ENCODE results near the gene CRIP1. TPM values are rescaled to one million over a fixed set of nuclear protein-coding genes. Genes with fewer than 3 reads are reported as not detected.

Gene CRIP1
- total RNA-seq, 1 donor from 2014 or later = 7.0 TPM

DNA sequence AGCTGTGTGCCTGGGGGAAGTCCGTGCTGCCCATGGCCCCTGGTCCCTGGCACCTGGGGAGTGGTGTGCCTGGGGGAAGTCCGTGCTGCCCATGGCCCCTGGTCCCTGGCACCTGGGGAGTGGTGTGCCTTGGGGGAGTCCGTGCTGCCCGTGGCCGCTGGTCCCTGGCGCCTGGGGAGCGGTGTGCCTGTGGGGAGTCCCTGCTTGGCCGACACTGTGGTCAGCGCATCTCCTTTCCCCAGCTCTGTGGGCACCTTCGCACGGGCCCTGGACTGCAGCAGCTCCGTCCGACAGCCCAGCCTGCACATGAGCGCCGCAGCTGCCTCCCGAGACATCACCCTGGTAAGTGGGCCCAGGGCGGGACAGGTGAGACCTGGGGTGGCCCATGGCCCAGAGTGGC lies 26.6 kb upstream of the CRIP1 start:
- DNase-seq (ENCODE audit: low read depth) = no peak
- no peak overlapping the region for H3K4me3 ChIP-seq (ENCODE audit: low read depth, low read length)
- no peak for TF ChIP-seq CTCF (conservative IDR thresholded peaks at IDR 0.05; ENCODE audit: low read depth, low read length)

- no peak overlapping the region for H3K4me3 ChIP-seq (ENCODE audit: low read depth, low read length)
- TF ChIP-seq CTCF (conservative IDR thresholded peaks at IDR 0.05; ENCODE audit: low read depth, low read length) = no peak
- DNase-seq (ENCODE audit: low read depth) = no peak
Measured at GRCh38 chr14:105460616-105461015, 26.1 kb upstream of the CRIP1 start.

GRCh38 chr14:105461903-105462302 lies 24.8 kb upstream of the CRIP1 start:
- no peak overlapping the region for H3K4me3 ChIP-seq (ENCODE audit: low read depth, low read length)
- no peak for DNase-seq (ENCODE audit: low read depth)
- TF ChIP-seq CTCF (conservative IDR thresholded peaks at IDR 0.05; ENCODE audit: low read depth, low read length) = no peak

DNA sequence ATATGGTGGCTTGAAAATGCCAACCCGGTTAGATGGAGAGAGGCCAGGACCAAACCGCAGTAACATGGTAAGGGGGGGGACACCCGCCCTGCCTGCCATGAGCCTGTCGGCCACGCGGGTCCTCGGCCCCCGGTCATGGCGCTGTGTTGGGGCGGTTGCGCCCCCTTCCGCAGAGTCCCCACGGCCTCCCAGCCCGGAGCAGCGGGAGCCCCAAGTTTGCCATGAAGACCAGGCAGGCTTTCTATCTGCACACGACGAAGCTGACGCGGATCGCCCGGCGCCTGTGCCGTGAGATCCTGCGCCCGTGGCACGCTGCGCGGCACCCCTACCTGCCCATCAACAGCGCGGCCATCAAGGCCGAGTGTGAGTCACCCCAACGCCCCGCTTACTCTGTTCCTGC lies 22.2 kb upstream of the CRIP1 start:
- H3K4me3 ChIP-seq (ENCODE audit: low read depth, low read length) = no peak overlapping the region
- no peak for TF ChIP-seq CTCF (conservative IDR thresholded peaks at IDR 0.05; ENCODE audit: low read depth, low read length)
- DNase-seq (ENCODE audit: low read depth) = no peak

GRCh38 chr14:105465209-105466031 lies 21.3 kb upstream of the CRIP1 start:
- TF ChIP-seq CTCF (conservative IDR thresholded peaks at IDR 0.05; ENCODE audit: low read depth, low read length) = no peak
- DNase-seq (ENCODE audit: low read depth) = no peak
- H3K4me3 ChIP-seq (ENCODE audit: low read depth, low read length) = no peak overlapping the region

DNA sequence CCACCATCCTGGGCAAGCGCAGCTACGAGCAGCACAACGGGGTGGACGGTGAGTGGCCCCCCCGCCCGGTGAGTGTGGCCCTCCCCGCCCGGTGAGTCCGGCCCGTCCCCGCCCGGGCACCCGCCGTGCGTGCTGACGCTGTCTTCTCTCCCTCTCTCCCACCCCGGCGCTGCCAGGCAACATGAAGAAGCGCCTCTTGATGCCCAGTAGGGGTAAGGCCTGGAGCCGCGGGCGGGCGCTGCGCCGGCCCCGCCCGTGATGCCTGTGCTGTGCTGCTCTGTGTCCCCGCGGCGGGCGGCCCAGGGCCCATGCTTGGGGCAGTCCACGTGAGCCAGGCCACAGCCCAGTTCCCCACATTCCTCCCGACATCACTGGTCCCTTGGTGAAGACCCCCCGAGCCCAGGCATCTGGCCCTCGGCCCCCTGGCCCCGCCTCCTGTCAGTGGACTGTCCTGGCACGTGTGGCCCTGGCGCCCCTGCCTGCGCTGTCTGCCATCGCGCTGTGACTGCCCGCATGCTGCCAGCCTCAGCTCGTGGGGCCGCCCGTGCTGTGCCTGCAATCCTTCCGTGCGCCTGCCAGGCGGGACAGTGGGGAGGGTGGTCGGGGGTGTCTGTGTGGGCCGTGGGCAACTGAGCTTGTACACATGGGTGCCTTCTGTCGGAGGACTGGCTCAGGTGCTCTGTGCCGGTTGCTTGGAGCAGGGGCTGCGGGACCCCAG lies 20.0 kb upstream of the CRIP1 start:
- TF ChIP-seq CTCF (conservative IDR thresholded peaks at IDR 0.05; ENCODE audit: low read depth, low read length) = no peak
- no peak for DNase-seq (ENCODE audit: low read depth)
- H3K4me3 ChIP-seq (ENCODE audit: low read depth, low read length) = no peak overlapping the region

Measured in epithelial cell of proximal tubule (primary cell).